ENCODE data around the gene NBAS. TPM values are rescaled to one million over a fixed set of nuclear protein-coding genes. Genes with fewer than 3 reads are reported as not detected.
A peak's percentile ranks its signal among the peaks of the same experiment; 100 is the strongest.

NBAS gene
- polyA plus RNA-seq (31.9 and 35.8 TPM in 2 replicates), polyA minus RNA-seq (160 and 163 TPM in 2 replicates)

- Histone ChIP-seq H3K27ac (ENCODE audit: low read length) (peak within 1 kb of the TSS; percentile 78), H2AFZ (ENCODE audit: low read depth, low read length) (peak within 1 kb of the TSS; percentile 52), H3K9me3 (ENCODE audit: low read length) (no peaks in the 10 kb centered on the region), H3K36me3 (ENCODE audit: insufficient read depth, low read length) (no peaks in the 10 kb centered on the region), H3K9ac (ENCODE audit: low read length) (peak within 1 kb of the TSS; percentile 76), H3F3A (ENCODE audit: insufficient read depth, low read length, poor library complexity, severe bottlenecking) (peaks cover 9% of the 10 kb centered on the region), H3K4me3 (ENCODE audit: low read length) (peak within 1 kb of the TSS; percentile 79), H3K27me3 (ENCODE audit: insufficient read depth, low read depth, low read length) (no peaks in the 10 kb centered on the region), H3K4me2 (ENCODE audit: low read length) (peak within 1 kb of the TSS; percentile 68), H4K20me1 (ENCODE audit: insufficient read depth) (no peaks in the 10 kb centered on the region), H3K9me2 (ENCODE audit: insufficient read depth, low read length) (no peaks in the 10 kb centered on the region), H3K79me2 (replicated peaks; ENCODE audit: insufficient read depth, low read length) (peaks cover 26% of the 10 kb centered on the region)
- TF ChIP-seq SMC3 (conservative IDR thresholded peaks at IDR 0.05; ENCODE audit: poor library complexity): peak; percentile 39
- no peak for TF ChIP-seq EZH2 (IDR thresholded peaks at IDR 0.05; ENCODE audit: borderline replicate concordance, insufficient read depth, low read length, poor library complexity, severe bottlenecking)
- peak; percentile 77 for TF ChIP-seq TAF1 (IDR thresholded peaks at IDR 0.05; ENCODE audit: low read depth)
- TF ChIP-seq REST (IDR thresholded peaks at IDR 0.05; ENCODE audit: borderline replicate concordance): peak; percentile 97
- TF ChIP-seq RAD21 (conservative IDR thresholded peaks at IDR 0.05): no peak
- peak; percentile 28 for TF ChIP-seq EP300 (conservative IDR thresholded peaks at IDR 0.05; ENCODE audit: poor library complexity, severe bottlenecking)
- peak; percentile 75 for TF ChIP-seq MXI1 (conservative IDR thresholded peaks at IDR 0.05; ENCODE audit: poor library complexity, severe bottlenecking)
- no peak for TF ChIP-seq CTCF (IDR thresholded peaks at IDR 0.05; ENCODE audit: poor library complexity, severe bottlenecking)
- TF ChIP-seq POLR2AphosphoS5 (IDR thresholded peaks at IDR 0.05): peak; percentile 69
These were observed at the start of gene NBAS for GRCh38 chr2:15560988-15561573. TSS of gene NBAS (minus strand) at chr2:15561334. CDS start at chr2:15561304, 30 bp downstream.

GRCh38 chr2:15610430-15610952 lies 49.4 kb upstream of the NBAS start:
- Histone ChIP-seq H3K27me3 (ENCODE audit: insufficient read depth, low read depth, low read length) (no peaks in the 10 kb centered on the region), H3K9me2 (ENCODE audit: insufficient read depth, low read length) (no peaks in the 10 kb centered on the region), H3F3A (ENCODE audit: insufficient read depth, low read length, poor library complexity, severe bottlenecking) (no peaks in the 10 kb centered on the region), H2AFZ (ENCODE audit: low read depth, low read length) (no peak overlapping the region), H3K79me2 (replicated peaks; ENCODE audit: insufficient read depth, low read length) (no peaks in the 10 kb centered on the region), H3K9ac (ENCODE audit: low read length) (no peak overlapping the region), H3K27ac (ENCODE audit: low read length) (no peak overlapping the region), H4K20me1 (ENCODE audit: insufficient read depth) (no peaks in the 10 kb centered on the region), H3K4me2 (ENCODE audit: low read length) (no peak overlapping the region), H3K4me3 (ENCODE audit: low read length) (no peak overlapping the region), H3K9me3 (ENCODE audit: low read length) (no peaks in the 10 kb centered on the region), H3K36me3 (ENCODE audit: insufficient read depth, low read length) (peaks cover 18% of the 10 kb centered on the region)
- TF ChIP-seq EP300 (conservative IDR thresholded peaks at IDR 0.05; ENCODE audit: poor library complexity, severe bottlenecking) (no peak), EZH2 (IDR thresholded peaks at IDR 0.05; ENCODE audit: borderline replicate concordance, insufficient read depth, low read length, poor library complexity, severe bottlenecking) (no peak), SMC3 (conservative IDR thresholded peaks at IDR 0.05; ENCODE audit: poor library complexity) (no peak), TAF1 (IDR thresholded peaks at IDR 0.05; ENCODE audit: low read depth) (no peak), RAD21 (conservative IDR thresholded peaks at IDR 0.05) (no peak), REST (IDR thresholded peaks at IDR 0.05; ENCODE audit: borderline replicate concordance) (no peak), POLR2AphosphoS5 (IDR thresholded peaks at IDR 0.05) (no peak), MXI1 (conservative IDR thresholded peaks at IDR 0.05; ENCODE audit: poor library complexity, severe bottlenecking) (no peak), CTCF (IDR thresholded peaks at IDR 0.05; ENCODE audit: poor library complexity, severe bottlenecking) (no peak)

All from neural cell (in vitro differentiated cells).